Dermis microvascular lymphatic vessel endothelial cell (primary cell): Measurements from ENCODE around the gene PC. TPM values are rescaled to one million over a fixed set of nuclear protein-coding genes. Genes with fewer than 3 reads are reported as not detected.

Experiments
- DNase-seq, 2 donors: peaks; one replicate each; pipeline versions ENCODE4 v3.0.0 to v3.0.0-alpha.2; 2010; ENCODE audit warnings: low read depth in 2 of 2
- total RNA-seq: library from RNA; depleted of rRNA; stranded (reverse); fragments of >200 nt; gene quantifications from 2 replicates; pipeline ENCODE4 v1.2.1, GENCODE V29; 2014

Gene PC
- total RNA-seq, 1 donor from 2014 or later, result 9.1 TPM

DNA sequence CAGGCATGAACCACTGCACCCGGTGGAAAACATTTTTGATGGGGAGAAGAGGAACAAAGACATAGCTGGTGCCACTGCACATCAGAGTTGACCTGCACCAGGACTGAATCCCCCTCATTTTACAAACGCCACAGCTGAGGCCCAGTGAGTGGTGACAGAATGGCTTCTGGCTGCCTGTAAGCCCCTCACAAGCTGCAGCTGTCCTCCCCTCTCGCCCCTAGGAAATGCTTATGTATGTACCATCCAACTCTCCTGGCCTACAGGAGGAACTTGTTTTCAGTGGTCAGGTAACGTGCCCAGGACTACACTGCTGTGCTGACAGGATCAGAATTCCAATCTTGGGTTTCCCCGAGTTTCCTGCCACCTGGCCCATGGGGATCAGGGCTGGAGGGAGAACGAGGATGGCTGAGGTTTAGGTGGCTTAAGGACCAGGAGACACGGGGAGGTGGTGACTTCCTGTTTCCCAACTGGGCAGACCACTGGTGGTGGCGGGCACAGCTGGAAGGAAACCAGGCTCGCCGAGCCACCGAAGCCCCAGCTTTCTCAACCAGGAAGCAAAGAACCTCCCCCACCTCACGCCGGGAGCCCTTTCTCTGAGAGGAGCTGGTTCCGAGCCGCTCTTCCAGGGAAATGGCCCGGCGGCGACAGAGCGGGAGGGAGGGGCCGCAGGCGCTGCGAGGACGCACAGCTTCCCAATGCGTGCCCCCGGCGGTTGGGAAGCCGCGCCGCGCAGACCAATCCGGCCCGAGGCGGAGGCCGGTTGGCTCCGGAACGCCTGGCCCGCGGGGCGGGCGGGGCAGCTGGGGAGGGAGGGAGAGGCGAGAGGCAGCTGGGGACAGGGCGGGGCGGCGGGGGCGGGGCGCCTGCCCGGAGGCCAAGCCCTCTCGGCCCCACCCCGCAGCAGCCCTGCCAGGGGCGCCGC, 102.3 kb downstream of the PC start:
- peak; percentile 75 to 92 for DNase-seq

- DNase-seq, result no peak
These were observed 103.4 kb downstream of the PC start for GRCh38 chr11:66854729-66855211.

GRCh38 chr11:66854231-66854661, 103.9 kb downstream of the PC start:
- no peak for DNase-seq

DNA sequence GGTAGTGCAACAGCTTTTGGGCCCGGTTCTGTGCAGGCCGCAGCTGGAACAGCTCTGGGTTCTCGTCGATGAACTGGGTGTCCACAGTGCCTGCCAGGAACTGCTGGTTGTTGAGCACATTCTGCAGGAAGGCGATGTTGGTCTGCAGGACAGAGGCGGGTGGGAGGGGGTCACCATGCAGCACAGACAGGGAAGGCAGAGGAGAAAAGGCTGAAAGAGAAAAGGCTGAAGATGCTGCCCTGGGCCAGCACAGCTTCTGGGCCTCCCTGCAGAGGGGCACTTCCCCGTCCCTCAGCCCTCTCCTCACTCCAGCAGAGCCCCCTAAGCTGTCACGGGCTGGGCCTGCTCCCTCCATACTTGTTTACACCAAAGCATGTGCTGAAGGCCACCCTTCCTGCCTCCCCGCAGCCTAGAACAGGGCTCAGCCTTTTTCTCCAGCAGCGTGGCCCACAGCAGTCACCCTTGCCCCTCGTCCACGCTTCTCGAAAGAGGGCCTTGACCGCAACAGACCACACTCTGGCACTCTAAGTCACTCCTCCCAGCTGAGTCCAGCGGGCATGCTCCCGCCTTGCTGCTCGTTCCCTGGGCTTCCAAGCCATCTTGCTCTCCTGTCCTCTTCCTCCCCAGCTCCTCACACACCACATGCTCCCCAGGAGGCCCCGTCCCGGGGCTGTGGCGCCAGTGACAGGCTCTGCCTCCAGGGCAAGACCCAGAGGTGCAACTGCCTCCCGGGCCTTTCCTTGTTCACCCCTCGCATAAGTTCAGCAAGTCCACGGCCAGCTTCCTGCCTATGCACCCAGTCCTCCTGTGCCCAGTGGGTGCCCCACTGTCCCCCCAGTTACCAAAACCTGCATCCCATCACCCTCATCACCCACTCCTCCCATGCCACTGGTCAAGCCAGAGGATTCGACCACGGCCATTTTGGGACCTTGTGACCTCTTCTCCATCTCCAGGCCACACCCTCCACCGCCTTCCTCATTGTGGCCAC, 104.6 kb downstream of the PC start:
- no peak for DNase-seq

DNA sequence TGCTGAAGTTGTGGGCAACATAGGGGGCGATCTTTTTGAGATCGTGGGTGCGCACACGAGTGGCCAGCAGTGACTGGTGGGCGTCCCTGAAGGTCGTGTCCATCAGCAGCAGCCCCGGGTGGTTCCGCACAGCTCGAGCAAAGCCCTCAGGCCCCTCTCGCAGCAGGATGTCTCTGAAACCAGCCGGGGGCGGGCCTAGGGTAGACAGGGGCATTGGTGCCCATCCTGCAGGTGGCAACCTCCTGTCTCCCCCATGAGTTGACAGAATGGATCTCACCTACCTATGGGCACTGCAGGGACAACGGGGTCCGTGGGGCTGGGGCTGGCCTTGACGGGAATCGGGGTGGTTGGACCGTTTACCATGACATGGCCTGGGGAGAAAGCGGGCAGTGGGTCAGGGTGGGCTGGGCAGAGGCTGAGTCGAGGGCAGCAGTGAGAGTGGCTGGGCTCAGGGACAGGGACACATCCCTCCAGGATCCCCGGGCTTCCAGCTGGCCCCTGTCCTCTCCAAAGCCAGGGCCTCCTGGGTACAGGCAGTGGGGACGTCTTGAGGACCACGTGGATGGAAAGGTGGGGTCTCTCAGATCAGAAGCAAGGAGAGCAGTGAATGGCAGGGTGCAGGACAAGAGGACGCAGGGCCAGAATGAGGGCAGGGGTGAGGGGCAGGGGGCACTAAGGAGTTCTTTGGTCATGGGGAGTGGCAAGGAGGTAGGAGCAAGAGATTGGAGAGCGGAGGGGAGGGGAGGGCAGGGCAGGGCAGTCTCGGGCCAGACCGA, 105.5 kb downstream of the PC start:
- DNase-seq, result no peak

- peak in 1 of 2 donors; percentile 45 for DNase-seq
These were observed 106.3 kb downstream of the PC start for GRCh38 chr11:66851698-66852465.

DNA sequence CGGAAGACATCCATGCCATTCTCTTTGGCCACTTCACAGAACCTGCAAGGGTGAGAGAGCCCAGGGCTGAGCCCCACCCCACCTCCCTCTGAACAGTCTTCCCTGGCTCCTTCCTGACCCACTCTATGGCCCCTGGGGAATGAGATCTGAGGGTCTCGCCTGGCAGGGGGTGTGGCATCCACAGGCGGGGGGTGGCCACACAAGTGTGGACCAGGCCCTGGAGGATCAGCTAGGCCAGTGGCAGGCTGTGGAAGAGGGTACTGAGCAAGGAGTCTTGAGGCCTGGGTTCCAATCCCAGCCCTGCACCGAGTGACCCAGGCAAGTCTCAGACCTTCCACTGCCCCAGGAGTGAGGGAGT, 107.0 kb downstream of the PC start:
- DNase-seq, result no peak

GRCh38 chr11:66850588-66851238, 107.5 kb downstream of the PC start:
- DNase-seq, result no peak

- DNase-seq, result no peak
These were observed 108.0 kb downstream of the PC start for GRCh38 chr11:66850235-66850587.

GRCh38 chr11:66849501-66850234, 108.5 kb downstream of the PC start:
- DNase-seq, result no peak

- DNase-seq, result no peak
These were observed 109.3 kb downstream of the PC start for GRCh38 chr11:66848671-66849500.

GRCh38 chr11:66847461-66848232, 110.5 kb downstream of the PC start:
- DNase-seq, result no peak

DNA sequence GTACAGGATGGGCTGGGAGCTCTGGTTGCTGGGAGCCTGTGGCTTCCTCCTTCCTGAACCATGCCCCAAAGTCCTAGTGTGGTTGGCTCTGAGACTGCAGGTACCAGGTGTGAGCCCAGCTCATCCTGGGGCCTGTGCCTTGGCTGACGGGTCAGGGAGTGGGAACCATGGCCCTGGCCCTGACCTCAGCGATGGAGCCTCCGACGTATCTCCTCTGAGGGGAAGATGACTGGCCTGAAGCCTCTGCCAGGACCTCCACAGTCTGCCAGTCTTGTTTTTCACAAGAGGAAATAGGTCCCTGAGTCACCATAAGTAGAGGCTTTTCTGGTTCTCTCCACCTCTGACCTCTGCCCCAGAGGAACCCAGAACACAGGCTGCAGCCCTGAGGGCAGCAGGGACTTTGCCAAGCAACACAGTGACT, 111.5 kb downstream of the PC start:
- DNase-seq, result peak in 1 of 2 donors; percentile 54

DNA sequence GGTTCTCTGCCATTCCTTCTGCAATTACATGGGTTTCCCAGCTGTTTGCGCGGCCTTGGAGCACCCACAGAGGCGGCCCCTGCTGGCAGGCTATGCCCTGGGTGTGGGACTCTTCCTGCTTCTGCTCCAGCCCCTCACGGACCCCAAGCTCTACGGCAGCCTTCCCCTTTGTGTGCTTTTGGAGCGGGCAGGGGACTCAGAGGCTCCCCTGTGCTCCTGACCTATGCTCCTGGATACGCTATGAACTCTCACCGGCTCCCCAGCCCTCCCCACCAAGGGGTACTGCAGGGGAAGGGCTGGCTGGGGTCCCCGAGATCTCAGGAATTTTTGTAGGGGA, 112.3 kb downstream of the PC start:
- no peak for DNase-seq

- no peak for DNase-seq
These were observed 112.9 kb downstream of the PC start for GRCh38 chr11:66845143-66845875.

DNA sequence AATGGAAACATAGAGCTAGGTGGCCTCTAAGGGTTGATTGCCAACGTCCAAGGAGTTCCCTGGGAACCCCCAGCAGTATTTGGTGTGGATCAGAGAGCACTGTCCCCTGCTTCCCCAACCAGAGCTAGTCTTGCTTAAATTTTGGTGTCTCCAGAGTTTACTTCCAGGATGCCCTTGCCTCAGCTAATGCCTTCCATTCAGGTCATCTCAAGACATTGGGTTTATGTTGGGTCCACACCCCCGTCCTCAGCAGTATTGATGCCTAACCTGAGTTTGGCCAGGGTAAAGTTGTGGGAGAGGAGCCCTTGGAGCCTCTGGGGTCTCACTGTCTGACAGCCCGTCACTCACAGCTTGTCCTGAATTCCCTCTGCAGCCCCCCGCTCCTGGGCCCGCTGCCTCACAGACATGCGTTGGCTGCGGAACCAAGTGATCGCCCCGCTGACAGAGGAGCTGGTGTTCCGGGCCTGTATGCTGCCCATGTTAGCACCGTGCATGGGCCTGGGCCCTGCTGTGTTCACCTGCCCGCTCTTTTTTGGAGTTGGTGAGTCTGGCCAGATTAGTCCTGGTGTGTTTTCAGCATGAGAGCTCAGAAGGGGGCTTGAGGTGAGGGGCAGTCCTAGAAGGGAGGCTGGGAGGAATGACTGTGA, 113.6 kb downstream of the PC start:
- no peak for DNase-seq
